Astrocyte of the cerebellum (primary cell): Measurements from ENCODE around the gene PRPH.

Experiments
- DNase-seq: peaks from one replicate; pipeline ENCODE4 v3.0.0-alpha.2; 2011; ENCODE audit warnings: low read depth
- H3K4me3 ChIP-seq: 2 replicates; pipeline ENCODE4 v1.5.1; 2011; ENCODE audit warnings: mild to moderate bottlenecking, low read depth, low read length, moderate library complexity
- CTCF ChIP-seq: IDR thresholded peaks from 2 replicates; pipeline ENCODE4 v1.5.1; 2012; ENCODE audit warnings: low read length, low read depth, moderate library complexity, mild to moderate bottlenecking; ENCODE audit errors: missing control alignments
- in situ Hi-C: cut with HindIII; loops from 2 replicates; pipeline ENCODE4 v1.10.0; 2017; ENCODE audit warnings: low sequenced_read_pairs

PRPH gene

GRCh38 chr12:49334681-49335080 is 39.7 kb downstream of the PRPH start:
- H3K4me3 ChIP-seq: no peak overlapping the region
- no peak for DNase-seq
- in situ Hi-C loops: no loop called here
- TF ChIP-seq CTCF: no peak

- TF ChIP-seq CTCF: no peak
- in situ Hi-C loops: no loop called here
- no peak overlapping the region for H3K4me3 ChIP-seq
- no peak for DNase-seq
Observed at GRCh38 chr12:49335118-49335954, 40.4 kb downstream of the PRPH start.

DNA sequence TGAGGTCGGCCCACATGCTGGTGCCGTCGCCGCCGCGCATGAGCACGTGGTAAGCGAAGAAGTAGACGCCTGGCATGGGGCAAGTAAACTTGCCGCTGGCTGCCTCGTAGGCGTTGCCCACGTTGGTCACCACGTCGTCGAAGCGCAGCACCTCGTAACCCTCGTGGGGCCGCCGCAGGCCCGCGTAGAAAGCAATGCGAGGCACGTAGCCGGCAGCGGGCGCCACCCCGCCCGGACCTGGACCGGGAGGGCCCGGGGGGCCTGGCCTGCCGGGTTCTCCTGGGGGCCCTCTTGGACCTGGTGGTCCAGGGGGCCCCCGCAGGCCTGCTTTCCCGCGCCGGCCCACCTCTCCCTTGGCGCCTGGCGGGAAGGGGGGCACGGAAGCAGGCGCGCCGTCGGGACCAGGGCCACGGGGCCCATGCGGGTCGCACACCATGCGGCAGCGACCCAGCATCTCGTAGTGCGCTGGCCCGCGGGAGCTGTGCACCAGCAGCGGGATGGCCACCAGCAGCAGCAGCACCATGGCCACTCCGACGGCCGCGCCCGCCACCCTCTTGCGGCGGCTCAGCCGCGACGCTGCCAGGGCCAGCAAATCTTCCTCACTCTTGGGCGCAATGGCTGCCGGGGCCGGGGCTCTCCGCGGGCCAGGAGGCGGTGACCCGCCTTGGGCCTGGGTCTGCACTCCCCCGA is 41.2 kb downstream of the PRPH start:
- no peak for DNase-seq
- H3K4me3 ChIP-seq: no peak overlapping the region
- in situ Hi-C loops: no loop called here
- no peak for TF ChIP-seq CTCF

GRCh38 chr12:49336645-49337584 is 42.0 kb downstream of the PRPH start, which contains the start of gene C1QL4:
TSS of gene C1QL4 (minus strand) at chr12:49337188. CDS start at chr12:49336477, 711 bp downstream.
- in situ Hi-C loops: no loop called here
- H3K4me3 ChIP-seq: peak within 1 kb of the TSS; percentile 25
- peak; percentile 86 for TF ChIP-seq CTCF
- DNase-seq: peak; percentile 9

- in situ Hi-C loops: no loop called here
- no peak for TF ChIP-seq CTCF
- DNase-seq: no peak
- no peak overlapping the region for H3K4me3 ChIP-seq
Observed at GRCh38 chr12:49338830-49339463, 44.0 kb downstream of the PRPH start.
